Fibroblast of skin of scalp (primary cell): ENCODE data around the gene TRIM41. TPM values are rescaled to one million over a fixed set of nuclear protein-coding genes. Genes with fewer than 3 reads are reported as not detected.
"Not testable (repeated sequence)": the region's sequence is repeated elsewhere in the genome, so short reads cannot be mapped to it uniquely, and the experiment has no call there.

Experiments used
- DNase-seq: peaks from one replicate; pipeline ENCODE4 v3.0.0-alpha.2; 2013
- polyA plus RNA-seq, 2 experiments: library from polyadenylated mRNA; unstranded; fragments of 120-200 nt; gene quantifications; one replicate each; pipeline ENCODE4 v1.2.1, GENCODE V29; 2013; ENCODE audit not compliant: insufficient read length in 2 of 2

Gene TRIM41
- 20.3 TPM for polyA plus RNA-seq (2013, experiment 1 of 2; ENCODE audit: insufficient read length)
- polyA plus RNA-seq (2013, experiment 2 of 2; ENCODE audit: insufficient read length) = 18.6 TPM

GRCh38 chr5:181223058-181223728 lies at the start of gene TRIM41:
TRIM41 (plus strand) TSS chr5:181223281; CDS start chr5:181224000, 719 bp downstream.
- peak; percentile 99 for DNase-seq

GRCh38 chr5:181173420-181174342 lies 49.4 kb upstream of the TRIM41 start:
- peak; percentile 66 for DNase-seq

- no peak for DNase-seq
Measured at GRCh38 chr5:181176254-181176952, 46.7 kb upstream of the TRIM41 start.

DNA sequence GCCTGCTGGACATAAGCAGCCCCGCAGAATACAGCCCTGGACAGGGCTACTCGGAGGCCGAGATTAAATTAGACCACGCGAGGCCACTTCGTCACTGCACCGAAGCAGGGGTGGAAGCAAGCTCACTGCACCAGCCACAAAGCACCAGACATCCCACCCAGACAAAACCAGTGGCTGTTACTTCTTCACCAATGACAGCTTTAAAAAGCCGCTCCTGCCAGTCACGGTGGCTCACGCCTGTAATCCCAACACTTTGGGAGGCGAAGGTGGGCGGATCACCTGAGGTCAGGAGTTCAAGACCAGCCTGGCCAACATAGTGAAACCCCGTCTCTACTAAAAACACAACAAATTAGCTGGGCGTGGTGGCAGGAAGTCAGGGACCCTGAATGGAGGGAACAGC lies 45.5 kb upstream of the TRIM41 start:
- not testable (repeated sequence) for DNase-seq

GRCh38 chr5:181181650-181182565 lies 41.2 kb upstream of the TRIM41 start:
- peak; percentile 69 for DNase-seq

GRCh38 chr5:181182651-181183050 lies 40.4 kb upstream of the TRIM41 start:
- no peak for DNase-seq

DNA sequence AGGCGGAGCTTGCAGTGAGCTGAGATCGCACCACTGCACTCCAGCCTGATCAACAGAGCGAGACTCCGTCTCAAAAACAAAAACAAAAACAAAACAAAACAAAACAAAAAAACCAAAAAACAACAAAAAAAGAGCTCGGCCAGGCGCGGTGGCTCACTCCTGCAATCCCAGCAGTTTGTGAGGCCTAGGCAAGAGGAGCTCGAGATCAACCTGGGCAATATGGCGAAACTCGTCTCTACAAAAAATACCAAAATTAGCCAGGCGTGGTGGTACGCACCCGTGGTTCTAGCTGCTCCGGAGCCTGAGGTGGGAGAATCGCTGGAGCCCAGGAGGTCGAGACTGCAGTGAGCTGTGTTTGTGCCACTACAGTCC lies 38.2 kb upstream of the TRIM41 start:
- no peak for DNase-seq

DNA sequence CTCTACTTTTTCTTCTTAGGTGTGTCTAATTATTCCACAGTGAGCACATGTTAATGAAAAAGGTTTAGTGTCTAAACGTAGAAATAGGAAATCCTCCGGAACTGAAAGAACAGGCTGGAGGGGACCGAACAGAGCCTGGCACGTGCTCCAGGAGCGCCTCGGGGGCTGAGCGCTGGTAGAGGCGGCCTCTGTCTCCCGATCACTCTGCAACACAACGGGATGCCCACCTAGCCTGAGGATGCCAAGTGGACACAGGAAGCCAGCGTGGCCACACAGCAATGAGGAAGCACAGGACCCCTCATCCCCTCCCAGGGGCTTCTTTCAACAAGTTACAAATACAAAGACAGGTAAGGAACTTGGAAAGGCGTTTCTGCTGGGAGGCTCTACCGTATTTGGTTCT lies 37.5 kb upstream of the TRIM41 start:
- DNase-seq = no peak

DNA sequence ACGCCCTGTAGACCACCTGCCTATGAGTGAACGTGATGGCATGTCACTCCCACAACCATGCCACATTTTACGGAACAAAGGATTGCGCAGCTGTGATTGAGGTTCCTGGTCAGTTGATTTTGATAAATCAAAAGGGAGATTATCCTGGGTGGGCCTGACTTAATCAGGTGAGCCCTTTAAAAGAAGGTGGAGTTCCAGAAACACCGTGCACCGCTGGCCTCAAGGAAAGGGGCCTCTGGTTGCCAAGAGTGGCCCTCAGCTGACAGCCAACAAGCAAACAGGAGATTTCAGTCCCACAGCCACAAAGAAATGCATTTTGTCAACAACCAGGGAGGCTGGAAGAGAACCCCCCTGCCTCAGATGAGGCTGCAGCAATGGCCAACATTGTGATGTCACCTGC lies 37.1 kb upstream of the TRIM41 start:
- no peak for DNase-seq

DNA sequence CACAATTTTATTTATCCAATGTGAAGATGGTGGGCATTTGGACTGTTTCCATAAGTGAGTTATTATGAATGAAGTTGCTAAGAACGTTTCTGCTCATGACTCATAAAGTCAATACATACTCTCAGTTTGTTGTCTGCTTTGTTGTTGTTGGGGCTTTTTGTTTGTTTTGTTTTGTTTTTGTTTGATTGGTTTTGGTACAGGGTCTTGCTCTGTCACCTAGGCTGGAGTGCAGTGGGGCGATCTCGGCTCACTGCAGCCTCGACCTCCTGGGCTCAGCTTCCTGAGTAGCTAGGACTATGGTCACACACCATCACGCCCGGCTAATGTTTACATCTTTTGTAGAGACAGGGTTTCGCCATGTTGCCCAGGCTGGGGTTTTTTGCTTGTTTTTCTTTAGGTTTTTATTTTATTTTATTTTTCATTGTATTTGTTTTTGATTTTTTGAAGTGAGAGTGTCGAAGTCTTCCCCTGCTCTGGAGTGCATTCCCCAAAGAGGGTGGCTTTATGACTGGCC lies 36.0 kb upstream of the TRIM41 start:
- peak; percentile 15 for DNase-seq

DNA sequence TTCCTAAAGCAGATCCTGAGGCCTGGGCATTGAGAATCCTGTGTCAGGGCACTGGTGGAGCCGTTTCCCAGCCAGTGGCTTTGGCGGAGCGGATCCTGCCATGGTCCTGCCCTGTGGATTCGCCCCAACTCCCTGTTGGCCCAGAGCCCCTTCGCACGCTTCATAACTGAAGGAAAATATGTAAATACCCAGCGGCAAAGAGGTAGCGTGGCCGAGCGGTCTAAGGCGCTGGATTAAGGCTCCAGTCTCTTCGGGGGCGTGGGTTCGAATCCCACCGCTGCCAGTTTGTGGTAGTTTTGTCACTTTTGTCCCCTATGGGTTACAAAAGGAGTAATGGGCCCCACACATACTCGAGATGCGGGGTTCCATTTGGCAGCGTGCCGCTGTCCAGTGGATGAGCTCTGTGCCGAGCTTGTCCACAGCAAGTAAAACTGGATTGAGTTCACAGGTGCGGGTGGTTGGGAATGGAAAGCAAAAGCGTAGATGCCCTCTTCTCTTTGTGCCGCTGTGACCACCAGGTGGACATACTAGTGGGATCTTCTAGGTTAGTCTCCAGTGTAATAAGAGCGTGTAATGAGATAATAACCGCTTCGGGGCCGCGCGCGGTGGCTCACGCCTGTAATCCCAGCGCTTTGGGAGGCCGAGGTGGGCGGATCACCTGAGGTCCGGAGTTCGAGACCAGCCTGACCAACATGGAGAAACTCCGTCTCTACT lies 35.4 kb upstream of the TRIM41 start:
- peak; percentile 88 for DNase-seq

- DNase-seq = peak; percentile 80
Measured at GRCh38 chr5:181188700-181189362, 34.2 kb upstream of the TRIM41 start.

- peak; percentile 18 for DNase-seq
Measured at GRCh38 chr5:181189363-181189961, 33.6 kb upstream of the TRIM41 start.

GRCh38 chr5:181189962-181190710 lies 32.9 kb upstream of the TRIM41 start:
- DNase-seq = no peak

GRCh38 chr5:181190711-181191525 lies 32.2 kb upstream of the TRIM41 start:
- peak; percentile 43 for DNase-seq

DNA sequence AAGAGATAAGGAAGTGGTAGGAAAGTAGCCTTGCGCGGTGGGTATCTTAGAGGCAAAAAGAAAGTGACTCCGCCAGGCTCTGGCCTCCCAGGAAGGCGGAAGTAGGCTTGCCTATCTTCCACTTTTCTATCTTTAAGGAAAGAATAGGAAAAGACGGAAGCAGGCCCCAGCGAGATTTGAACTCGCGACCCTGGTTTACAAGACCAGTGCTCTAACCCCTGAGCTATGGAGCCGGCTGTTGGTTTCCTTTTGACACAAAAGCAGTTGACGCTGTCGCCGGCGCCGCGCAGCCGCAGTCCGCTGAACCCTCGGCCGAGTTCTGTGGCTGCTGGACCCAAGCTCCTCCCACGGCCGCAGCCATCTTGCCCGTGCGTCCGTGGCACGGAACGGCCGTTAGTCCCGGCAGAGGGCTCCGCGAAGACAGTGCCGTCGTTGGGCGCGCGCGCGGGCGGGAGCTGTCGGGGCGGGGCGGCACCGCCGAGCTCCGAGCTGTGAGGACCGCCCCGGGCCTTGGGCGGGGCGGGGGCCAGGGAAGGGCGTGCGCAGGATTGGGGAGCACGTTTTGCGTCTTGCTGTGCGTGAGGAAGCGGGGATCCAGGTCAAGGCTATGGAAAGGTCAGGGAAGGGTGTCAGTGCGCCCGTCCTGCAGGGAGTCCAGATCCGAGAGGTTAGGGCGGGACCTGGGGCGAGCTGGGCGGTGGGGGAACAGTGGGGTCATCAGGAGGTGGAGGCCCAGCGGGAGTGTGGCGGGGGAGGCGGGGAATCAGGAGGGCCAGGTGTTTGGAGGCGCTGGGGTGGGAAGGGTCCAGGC lies 31.4 kb upstream of the TRIM41 start:
- peak; percentile 97 for DNase-seq

DNA sequence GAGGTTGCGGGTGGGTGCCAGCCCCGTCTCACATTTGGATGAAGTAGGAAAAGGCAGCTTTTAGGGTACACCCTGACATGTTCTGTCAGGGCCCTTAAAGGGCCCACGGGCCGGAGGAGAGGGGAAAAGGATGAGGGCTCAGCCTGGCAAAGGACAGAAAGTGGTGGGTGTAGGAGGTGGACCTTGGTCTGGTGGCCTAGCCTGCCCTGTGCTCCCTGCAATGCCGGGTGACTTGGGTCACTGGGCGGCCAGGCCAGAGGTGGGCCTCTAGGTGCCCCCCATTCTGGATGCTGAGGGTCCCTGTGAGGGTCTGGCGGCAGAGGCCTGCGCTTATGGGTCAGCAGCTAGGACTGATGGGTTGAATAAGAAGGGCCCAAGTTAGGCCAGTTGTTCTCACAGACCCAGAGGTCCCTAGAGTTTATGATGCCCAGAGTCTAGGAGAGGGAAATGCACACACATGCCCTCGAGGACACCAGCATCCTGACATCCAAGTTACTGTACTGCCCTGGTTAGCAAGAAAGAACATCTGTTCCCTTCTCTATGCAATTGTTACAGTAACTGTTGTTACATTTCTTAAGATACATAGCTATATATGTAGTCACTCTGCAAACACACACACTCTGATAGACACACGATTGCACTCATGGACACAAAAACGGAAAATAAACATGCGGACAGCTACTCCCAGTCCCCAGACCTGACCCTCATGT lies 30.6 kb upstream of the TRIM41 start:
- no peak for DNase-seq
